Measurements from ENCODE around the gene FAM171A1. TPM values are rescaled to one million over a fixed set of nuclear protein-coding genes. Genes with fewer than 3 reads are reported as not detected.

The FAM171A1 gene
- total and polyA plus RNA-seq, 2 donors (not counting 3 experiments of a cell fraction or from before 2014, with no cell fraction given): 56.3 to 75.8 TPM

DNA sequence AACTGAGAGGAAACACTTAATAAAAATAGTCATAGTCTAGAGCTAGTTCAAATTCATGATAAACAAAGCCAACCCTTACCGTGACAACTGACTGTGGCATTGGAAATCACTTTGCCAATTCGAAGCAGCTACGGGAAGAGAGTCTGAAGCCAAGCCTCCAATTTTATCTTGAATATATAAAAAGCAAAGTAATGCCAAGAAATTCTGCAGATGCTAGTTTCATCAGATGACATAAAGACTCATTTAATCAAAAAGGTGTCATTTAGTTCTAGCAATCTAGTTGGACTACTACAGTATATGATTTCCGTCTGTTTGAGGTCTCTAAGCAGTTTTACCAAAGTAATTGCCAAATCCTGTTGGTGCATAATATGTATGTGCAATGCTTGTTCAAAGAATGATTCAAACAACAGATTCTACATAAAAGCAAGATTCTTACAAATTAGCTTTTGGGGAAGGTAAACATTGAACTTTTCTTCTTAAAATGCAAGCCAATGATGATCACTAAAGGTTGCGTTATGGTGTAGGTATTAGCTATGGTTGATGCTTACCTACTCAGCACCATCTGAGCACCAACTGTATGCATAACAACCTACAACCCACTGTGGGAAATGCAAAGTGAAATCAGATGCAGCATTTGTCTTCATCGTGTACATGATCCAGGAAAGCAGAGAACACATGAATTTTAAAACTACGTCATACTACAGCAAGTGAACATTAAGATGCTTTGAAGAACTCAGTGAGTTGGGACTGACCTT is 2.8 kb downstream of the FAM171A1 start:
- Histone ChIP-seq H3K27ac (ENCODE audit: insufficient read depth, low read depth, low read length) (no peak overlapping the region), H3K27me3 (ENCODE audit: control insufficient read depth in 2 of 2, insufficient read depth in 2 of 2, low read length in 2 of 2) (no peaks in the 10 kb centered on the region), H3K9me1 (replicated peaks; ENCODE audit: control insufficient read depth, extremely low read depth, insufficient read depth, low read length) (no peaks in the 10 kb centered on the region), H3K4me3 (replicated peaks in 1 of 3; ENCODE audit: insufficient read depth in 1 of 3, low read depth in 1 of 3, low read length in 3 of 3) (peak overlapping the region in 1 of 3 experiments; percentile 93), H3K9ac (replicated peaks; ENCODE audit: extremely low read depth, insufficient read depth, low read length) (no peak overlapping the region), H4K20me1 (replicated peaks; ENCODE audit: control insufficient read depth, extremely low read depth, insufficient read depth, low read length) (peaks cover 9% of the 10 kb centered on the region), H2AFZ (ENCODE audit: low read depth, low read length) (no peak overlapping the region), H3K79me2 (ENCODE audit: control insufficient read depth, insufficient read depth, low read length) (peaks cover 69% of the 10 kb centered on the region), H3K4me1 (ENCODE audit: control insufficient read depth, extremely low read depth, insufficient read depth, low read length) (peaks cover 23% of the 10 kb centered on the region), H3K36me3 (ENCODE audit: control insufficient read depth in 2 of 2, extremely low read depth in 1 of 2, insufficient read depth in 2 of 2, low read length in 2 of 2) (no peaks in the 10 kb centered on the region), H3K9me3 (replicated peaks; ENCODE audit: control insufficient read depth, insufficient read depth, low read length) (no peaks in the 10 kb centered on the region), H3K4me2 (ENCODE audit: insufficient read depth, low read length) (peak overlapping the region; percentile 99)
- no TSS peak for BruUV-seq (replicated peaks)
- TF ChIP-seq JUN (IDR thresholded peaks at IDR 0.05; ENCODE audit: borderline replicate concordance, insufficient read depth, insufficient read length, low read depth) (no peak), GATA2 (IDR thresholded peaks at IDR 0.05; ENCODE audit: insufficient read depth, insufficient read length, low read depth, low read length) (no peak), POLR2A (IDR thresholded peaks at IDR 0.05; ENCODE audit: low read depth, low read length) (no peak), FOS (IDR thresholded peaks at IDR 0.05; ENCODE audit: borderline replicate concordance, insufficient read depth, low read length) (no peak), POLR2AphosphoS5 (IDR thresholded peaks at IDR 0.05; ENCODE audit: insufficient read depth, low read depth, low read length) (no peak), EZH2 (IDR thresholded peaks at IDR 0.05; ENCODE audit: borderline replicate concordance, low read depth, low read length, severe bottlenecking) (no peak), MYC (IDR thresholded peaks at IDR 0.05; ENCODE audit: low read depth, low read length) (no peak)
- TF ChIP-seq, protein P1, sequence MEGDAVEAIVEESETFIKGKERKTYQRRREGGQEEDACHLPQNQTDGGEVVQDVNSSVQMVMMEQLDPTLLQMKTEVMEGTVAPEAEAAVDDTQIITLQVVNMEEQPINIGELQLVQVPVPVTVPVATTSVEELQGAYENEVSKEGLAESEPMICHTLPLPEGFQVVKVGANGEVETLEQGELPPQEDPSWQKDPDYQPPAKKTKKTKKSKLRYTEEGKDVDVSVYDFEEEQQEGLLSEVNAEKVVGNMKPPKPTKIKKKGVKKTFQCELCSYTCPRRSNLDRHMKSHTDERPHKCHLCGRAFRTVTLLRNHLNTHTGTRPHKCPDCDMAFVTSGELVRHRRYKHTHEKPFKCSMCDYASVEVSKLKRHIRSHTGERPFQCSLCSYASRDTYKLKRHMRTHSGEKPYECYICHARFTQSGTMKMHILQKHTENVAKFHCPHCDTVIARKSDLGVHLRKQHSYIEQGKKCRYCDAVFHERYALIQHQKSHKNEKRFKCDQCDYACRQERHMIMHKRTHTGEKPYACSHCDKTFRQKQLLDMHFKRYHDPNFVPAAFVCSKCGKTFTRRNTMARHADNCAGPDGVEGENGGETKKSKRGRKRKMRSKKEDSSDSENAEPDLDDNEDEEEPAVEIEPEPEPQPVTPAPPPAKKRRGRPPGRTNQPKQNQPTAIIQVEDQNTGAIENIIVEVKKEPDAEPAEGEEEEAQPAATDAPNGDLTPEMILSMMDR (IDR thresholded peaks at IDR 0.05; ENCODE audit: extremely low read depth in 1 of 2, insufficient read depth in 1 of 2, low read depth in 1 of 2, low read length in 2 of 2): no peak
- TF ChIP-seq, protein P2, sequence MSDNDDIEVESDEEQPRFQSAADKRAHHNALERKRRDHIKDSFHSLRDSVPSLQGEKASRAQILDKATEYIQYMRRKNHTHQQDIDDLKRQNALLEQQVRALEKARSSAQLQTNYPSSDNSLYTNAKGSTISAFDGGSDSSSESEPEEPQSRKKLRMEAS (IDR thresholded peaks at IDR 0.05; ENCODE audit: insufficient read depth, insufficient read length): no peak
- dilution Hi-C loops (cut with MboI; ENCODE audit: extremely low pct_ligation_motif_present, low sequenced_read_pairs) (no loop called here), intact Hi-C loops (cut with micrococcal nuclease) (loop anchor here (5.0 kb wide), 2 partner anchors 56 to 106 kb away; no protein-coding TSS in a partner anchor)
- ChIA-PET POLR2A (no interaction called here), CTCF (interaction anchor here (1.1 to 2.4 kb wide), 3 partner anchors 23 to 201 kb away, joined by 3 to 8 read pairs (median 4); no protein-coding TSS in a partner anchor)
- FAIRE-seq (peak; percentile 49), DNase-seq (ENCODE audit: low read depth, low spot score) (no peak)

Measured in endothelial cell of umbilical vein (primary cell).